ENCODE measurements around the gene XPR1.

GRCh38 chr1:180597520-180597919 lies 34.3 kb upstream of the XPR1 start:
- TF ChIP-seq CTCF (IDR thresholded peaks at IDR 0.05; ENCODE audit: insufficient read depth, low read depth, low read length) (no peak), EZH2 (IDR thresholded peaks at IDR 0.05; ENCODE audit: insufficient read depth, low read length) (no peak)
